HG03457 (cell line): ENCODE measurements around the gene SLC24A4.

ENCODE experiments used
- ATAC-seq: cut with Tn5 transposase; IDR thresholded peaks from one replicate; pipeline ENCODE4 v1.9.1; 2021; ENCODE audit warnings: moderate number of reproducible peaks; ENCODE audit not compliant: unreplicated experiment

The SLC24A4 gene

DNA sequence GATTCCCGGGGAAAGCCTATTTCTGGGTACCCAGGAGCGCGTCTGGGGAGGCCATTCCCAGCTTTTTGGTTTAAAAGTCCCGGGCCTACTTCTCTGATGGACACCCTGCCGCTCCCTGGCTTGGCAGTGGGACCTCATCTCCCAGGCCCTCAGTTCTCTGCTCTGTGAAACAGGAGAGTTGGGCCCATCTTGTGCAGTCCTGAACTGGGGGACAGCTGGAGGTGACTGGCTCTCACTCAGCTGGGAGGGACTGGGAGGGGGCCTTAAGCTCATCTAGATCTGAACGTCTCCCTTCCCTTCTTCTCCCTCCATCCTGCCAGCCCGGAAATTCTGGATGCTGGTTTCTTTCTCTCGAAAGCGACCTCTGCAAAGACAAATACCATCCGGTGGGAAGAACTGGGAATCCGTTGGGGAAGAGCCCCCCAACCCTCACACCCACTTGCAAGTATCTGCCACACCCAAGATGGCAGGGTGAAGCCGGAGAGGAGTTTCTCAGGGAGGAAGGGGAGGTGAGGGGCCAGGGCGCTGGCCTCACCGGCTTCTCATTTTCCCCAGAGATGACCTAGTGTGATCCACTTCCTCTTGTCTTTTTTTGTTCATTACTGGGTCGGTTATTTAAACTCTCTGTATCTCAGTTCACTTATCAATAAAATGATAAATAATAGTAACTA lies 192.0 kb downstream of the SLC24A4 start:
- no peak for ATAC-seq

DNA sequence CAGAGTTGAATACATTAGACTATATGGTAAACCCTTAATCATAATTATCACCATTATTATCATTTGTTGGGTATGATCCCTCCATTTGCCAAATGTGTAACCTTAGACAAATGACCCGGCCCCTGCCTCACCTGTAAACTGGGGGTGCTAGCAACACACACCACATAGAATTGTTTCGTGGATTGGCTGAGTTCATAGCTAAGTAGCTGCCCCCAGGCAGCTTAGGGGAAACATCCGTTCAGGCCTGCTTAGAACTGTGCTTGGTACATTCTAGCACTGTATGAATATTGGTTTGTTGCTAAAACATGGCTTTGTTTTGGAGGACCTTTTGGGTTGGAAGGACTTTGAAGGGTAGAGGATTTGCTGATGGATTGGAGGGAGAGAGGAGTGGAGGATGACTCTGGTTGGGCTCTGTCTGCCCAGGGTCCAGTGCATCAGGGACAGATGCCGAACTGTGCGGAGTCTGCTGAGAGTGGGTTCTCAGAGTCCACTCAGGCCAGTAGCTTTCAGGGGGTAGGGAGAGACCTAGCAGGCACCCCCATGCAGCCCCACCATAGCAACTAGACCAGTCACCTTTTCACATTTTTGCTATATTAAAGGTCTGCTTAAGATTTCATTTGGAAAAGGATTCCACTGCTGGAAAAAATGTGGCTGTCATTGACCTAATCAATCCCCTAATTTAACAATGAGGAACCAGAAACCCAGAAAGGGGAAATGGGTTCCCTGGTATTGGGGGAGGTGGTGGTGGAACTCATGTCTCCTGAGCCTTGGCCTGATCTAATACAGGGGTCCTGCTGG lies 192.8 kb downstream of the SLC24A4 start:
- ATAC-seq = no peak

DNA sequence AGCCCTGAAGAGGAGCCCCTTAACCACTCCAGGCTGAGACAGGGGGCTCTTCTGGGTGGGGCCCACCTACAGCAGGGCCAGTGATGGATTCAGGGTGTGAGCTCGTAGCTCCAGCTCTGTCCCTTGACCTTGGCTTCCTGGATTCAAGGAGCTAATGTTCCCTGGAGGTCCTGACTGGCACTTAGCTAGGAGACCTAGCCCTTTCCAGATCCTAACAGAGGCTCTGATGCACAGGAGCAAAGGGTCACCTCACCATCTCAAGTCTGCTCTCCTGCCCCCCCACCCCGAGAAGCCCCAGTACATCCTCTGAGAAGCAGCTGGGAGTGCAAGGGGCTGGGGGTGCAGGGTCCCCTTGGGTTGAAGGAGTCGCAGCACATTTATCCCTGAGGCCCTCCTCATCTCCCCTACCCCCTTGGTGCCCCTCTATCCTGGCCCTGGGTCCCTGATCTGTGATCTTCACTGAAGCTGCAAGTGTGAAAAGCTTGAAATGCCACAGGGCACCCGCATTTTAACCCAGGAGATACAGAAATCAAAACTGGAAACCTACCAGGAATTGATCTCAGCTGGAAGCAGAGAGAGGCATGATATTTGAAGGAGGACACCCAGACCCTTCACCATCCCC lies 193.5 kb downstream of the SLC24A4 start:
- no peak for ATAC-seq

DNA sequence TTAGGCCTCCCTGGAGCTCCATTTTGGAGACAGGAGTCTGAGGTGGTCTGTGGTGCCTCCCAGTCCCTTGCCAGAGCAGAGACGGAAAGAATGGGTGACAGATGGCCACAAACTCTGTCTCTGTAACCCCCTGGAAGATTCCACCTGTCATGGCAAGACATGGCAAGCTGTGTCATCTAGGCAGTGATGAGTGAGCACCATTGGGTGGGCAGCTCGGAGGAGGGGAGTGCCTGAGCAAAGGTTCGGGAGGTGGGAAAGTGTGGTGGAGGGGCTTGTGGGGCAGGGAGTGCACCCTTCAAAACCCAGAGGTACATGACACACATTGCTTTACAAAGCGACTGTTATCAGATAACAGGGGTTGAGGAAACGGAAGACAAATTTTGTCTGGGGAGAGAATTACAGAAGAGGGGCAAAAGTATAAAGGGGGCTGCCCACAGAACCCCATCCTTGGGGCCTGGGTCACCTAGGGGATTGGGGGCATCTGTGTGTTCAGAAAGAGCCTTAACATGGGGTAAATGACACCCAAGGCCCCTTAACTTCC lies 194.1 kb downstream of the SLC24A4 start:
- ATAC-seq = no peak

DNA sequence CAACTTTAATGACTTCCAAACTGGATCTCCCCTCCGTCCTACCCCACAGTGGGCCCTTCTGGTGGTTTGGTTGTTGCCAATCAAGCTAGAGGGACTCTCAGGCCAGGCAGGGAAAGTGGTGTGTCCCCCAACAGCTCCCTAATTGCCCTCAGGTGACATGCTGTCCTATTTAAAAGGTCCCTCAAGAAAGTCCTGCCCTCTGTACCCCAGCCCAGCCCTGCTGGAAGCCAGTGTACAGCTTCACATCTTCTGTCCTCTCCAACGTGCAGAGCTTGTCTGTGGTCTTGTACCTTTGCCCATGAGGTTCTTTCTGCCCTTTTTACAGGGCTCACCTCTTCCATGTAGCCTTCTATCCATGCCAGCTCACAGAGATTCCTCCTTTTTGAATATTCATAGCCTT lies 194.8 kb downstream of the SLC24A4 start:
- no peak for ATAC-seq

DNA sequence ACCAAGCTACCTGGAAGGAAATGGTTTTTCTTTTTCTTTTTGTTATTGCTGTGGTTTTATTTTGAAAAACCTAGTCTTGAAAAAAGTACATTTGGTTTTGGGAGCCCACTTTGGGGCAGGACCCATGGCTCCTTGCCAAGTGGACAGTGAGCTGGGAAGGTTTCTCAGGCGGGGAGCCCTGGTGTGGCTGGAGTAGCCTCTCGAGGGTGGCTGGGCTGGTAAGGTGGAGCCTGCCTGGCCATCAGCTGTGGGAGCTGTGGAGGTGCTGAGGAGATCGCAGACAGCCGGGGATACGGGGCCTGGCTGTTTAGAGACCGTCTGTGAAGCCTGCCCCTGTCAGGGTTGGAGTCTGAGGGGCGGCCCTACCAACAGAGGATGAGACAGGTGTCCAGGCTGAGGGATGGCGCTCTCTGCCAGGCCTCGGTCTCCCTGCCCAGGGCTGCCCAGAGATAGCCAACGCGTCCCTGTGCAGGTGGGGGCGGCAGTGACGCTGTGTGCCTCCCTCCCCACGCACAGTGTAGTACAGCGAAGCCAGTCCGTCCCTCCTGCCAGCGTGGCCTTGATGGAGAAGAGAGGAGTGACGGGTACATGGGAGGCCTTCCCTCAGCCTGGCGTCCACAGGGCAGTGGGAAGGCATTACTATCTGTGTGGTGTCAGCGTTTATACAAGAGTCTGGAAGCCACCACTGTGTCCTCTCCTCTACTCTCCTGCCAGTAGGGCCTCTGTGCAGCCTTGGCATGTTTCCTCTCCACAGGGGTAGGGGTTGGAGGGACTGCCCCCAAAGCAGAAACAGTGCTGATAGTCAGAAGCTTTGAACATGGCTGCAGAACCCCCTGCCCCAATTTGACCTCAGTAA lies 196.5 kb downstream of the SLC24A4 start:
- no peak for ATAC-seq

DNA sequence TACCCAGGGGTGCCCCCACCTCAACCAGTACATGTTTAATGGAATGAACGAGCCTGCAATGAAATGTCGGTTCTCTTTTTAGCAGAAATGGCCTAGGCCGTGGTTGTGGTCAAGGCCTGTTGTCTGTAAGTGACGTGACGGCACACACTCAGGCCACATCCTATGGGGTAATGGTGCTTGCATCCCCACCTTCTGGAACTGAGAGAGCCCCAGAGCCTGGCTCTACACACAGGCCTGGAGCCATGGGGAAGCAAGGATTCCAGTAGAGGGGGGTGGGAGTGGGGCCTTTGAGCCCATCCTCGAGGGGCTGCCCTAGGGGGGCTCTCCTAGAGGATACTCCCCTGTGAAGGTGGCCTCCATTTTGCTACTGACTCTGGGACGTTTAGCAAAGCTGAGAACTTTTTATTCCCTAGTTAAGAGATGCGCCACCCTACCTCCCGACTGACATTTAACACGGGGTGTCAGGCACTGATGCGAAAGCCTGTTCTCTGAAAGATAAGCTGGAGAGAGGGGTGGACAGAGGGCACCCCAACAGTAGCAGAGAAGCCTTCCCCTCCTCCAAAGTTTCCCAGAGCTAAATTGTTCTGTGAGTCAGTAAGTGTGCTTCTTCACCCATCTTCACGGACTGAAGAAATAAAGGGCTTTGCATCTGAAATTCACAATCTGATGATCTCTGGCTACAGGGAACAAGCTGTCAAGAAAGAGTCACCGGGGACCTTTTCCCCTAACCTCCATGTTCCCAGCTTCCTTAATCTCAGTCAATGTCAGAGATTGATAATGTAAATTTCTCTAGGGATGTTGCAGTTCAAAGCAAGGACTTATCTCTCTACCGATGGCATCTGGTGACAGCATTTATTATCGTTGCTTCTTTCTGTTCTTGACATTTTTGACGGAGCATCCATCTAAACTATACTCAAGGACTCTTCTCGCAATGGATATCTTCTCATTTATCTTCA lies 197.4 kb downstream of the SLC24A4 start:
- no peak for ATAC-seq

DNA sequence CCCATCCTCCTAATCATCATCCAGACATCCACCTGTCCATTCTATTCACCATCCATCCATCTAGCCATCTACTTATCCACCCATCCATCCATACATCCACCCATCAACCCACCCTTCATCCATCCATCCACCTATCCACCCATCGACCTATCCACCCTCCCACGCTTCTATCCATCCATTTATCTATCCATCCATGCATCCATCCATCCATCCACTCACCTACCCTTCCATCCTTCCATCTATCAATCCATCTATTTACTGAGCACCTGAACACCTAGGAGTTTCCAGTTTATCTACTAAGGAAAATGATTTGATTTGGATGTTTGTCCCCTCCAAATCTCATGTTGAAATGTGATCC lies 198.1 kb downstream of the SLC24A4 start:
- no peak for ATAC-seq

DNA sequence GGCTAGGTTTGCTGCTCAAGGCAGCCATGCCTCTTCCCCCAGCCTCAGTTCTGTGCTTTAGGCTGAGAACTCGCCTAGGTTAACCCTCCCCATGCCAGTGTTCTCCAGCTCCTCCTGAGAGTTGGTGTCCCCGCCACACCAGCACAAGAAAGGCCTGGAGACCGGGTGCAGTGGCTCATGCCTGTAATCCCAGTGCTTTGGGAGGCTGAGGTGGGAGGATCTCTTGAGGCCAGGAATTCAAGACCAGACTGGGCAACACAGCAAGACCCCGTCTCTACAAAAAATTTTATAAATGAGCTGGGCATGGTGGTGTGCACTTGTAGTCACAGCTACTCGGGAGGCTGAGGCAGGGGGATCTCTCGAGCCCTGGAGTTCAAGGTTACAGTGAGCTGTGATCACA lies 200.8 kb downstream of the SLC24A4 start:
- ATAC-seq = no peak

DNA sequence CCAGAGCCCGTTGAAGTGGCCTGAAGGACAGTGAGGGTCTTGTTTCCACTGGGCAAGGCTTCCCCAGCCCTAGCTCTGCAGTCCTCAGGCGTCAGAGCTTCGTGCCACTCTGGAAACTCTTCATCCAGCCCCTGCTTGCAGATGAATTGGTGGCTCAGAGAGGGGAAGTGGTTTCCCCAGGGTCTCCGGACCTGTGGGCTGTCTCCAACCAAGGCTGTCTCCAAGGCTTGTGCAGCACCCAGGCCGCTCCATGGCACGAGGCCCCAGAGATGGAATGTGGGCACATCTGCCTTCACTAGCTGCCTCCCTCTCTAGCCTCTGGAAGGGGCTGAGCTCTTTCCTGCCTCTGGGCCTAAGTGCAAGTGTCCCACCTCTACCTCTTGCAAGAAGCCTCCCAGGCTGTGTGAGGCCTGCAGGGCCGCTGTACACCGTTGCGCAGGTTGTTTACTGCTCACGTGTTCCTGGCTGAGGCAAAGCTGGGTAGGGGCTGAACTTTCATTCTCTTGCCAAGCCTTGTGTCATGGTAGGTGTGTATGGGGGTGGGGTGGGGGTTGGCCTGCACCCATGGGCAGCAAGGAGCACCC lies 201.7 kb downstream of the SLC24A4 start:
- no peak for ATAC-seq

DNA sequence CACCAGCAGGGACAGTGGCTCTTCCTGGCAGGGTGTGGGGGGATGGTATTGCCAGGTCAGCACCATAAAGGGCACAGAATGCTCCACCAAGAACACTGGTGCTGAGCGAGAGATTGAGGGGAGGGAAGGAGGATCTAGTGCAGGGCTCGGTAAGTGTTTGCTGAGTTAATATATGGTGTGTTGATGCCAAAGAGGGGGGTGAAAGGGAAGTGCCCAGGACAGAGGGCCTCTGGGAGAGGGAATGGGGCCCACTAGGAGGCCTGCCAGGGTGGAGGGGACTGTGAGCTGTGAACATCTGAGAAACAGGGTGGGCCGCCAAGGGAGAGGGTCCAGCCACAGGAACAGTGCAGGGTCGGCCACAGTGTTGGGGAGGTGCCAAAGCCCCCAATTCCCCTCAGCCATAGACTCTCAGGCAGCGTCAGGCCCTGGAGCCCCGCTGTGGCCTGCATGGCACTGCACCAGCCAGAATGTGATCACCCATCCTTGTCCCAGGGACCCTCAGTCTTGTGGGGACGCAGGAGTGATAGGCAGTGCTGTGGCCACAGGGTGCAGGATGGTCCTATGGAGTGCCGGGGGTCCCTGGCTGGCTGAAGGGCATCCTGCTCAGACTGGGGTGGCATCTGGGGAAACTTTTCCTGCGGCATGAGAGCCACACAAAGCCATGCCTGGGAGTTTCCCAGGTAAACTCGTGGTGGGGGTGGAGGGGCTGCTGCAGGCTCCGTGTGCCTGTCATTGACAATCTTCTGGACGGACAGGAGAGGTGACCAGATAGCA lies 202.5 kb downstream of the SLC24A4 start:
- ATAC-seq = no peak

DNA sequence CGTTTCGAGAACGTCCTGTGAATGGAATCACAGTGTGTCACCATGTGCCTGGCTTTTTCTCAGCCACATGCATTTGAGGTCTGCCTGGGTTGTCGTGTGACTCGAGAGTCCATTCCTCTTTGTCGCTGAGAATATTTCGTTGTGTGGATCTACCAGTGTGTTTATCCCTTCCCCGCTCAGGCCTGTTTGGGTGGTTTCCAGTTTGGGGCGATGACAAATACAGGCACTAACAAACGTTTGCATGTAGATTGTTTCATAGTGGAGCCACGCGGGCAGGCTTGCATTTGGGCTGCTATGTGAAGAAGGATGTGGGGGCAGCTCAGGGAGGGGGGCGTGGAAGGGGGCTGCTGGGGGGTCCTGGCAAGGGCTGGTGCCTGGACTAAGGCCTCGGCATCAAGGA lies 204.8 kb downstream of the SLC24A4 start:
- ATAC-seq = no peak

DNA sequence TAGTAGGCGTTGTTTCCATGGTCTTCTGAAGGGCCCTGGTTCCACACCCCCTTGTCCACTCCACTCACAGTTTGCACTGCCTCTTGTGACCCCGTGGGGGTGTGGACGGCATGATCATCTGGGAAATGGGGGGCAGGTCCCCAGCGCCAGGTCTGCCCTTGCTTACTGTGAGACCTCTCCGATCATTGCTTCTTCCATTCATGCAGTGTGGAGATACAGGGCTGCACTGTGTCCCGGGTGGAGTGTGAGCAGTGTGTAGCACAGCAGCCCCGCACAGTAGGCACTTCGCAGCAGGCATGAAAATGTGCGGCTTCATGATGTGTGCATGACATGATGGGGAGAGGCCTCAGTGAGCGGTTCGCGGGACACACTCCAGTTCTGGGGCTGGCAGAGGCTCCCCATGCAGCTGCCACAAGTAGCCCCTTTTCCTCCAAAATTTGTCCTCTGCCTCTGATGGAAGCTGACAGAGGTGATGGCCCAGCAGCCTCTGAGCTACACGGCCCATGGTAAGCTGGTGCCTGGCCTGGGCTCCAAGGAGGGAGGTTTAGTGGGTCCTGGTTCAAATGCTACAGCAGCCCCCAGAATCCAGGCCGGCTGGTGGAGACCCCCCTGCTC lies 205.6 kb downstream of the SLC24A4 start:
- ATAC-seq = no peak

DNA sequence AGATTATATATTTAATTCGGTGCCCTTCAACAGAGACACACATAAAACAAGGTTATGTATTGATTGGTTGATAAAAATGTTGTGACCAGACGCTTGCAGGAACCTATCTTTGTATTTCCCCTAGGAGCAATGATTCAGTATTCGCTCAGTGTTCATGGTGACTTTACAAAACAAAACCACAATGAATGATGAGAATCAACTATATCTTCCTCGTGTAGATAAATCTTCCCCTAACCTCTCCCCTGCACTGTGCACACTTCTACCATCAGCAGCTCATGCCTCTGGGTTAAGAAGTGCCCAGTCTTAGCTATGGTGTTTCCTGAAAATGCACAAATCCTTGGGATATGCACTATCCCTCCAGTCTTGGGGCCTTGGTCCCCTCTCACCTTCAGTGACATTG lies 206.9 kb downstream of the SLC24A4 start:
- ATAC-seq = no peak

DNA sequence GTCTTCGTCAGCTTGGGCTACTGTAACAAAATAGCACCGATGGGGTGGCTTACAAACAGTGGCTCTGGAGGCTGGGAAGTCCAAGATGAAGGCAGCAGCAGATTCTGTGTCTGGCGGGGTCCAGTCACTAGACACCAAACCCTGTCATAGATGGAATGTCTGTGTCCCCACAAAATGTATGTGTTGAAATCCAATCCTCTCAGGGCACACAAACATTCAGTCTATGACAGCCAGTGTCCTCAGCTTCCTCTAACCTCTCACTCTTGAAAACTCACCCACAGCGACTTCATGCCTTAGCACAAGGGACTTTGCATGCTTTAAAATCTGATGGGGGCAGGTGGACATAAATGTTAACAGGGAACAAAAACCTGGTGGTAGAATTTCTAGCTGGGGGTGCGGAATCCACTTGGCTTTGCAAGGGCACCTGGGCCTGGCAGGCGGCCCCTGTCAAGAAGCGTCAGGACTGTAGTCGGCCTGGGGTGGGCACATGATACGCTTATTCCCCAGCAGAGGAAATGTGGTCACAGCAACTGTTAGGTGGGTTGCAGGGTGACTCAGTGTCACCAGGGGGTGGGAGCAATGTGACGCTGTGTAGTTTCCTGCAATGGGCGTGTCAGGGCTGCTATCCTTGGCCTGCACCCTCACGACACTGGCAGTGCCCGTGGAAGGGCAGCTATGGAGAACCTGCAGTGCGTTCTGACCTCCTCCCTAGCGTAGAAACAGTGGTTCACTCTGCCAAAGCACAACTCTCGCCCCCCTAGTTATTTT lies 208.3 kb downstream of the SLC24A4 start:
- no peak for ATAC-seq

DNA sequence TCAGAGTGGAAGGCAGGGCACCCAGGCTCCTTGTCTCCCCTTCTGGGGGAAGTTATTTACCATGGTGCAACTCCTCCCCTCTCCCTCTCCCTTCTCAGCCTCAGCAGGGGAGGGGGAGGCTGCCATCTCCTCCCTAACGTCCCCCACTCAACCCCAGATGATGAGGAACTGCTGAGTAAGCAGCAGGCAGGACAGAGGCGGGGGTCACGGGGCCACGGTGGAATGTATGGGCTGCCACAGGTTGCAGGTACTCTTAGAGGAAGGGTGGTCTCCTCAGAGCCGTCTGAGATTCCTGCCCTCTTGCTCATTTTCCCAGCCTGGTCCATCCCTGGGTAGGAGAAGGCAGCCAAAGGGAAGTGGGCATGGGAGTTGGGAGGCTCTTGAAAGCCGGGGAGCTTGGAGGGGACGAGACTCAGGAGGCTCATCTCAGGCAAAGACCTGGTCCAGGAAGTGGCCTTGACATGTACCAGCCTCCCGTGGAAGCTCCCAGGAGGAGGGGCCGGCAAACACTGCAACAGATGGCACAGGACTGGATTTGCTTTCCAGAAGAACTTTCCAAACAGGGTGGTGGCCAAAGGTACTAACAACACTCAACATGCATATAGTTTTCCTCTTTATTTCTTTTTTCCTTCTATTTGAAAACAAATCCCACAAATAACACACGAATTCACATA lies 209.7 kb downstream of the SLC24A4 start:
- ATAC-seq = no peak
